Panc1 (cell line): ENCODE results near the gene ALKBH2. TPM values are rescaled to one million over a fixed set of nuclear protein-coding genes. Genes with fewer than 3 reads are reported as not detected.

Source experiments
- ATAC-seq: fragments of 200-7000 bp; cut with Tn5 transposase; 2 replicates; pipeline ENCODE4 v1.9.1; 2020; ENCODE audit warnings: mild to moderate bottlenecking, moderate library complexity
- BruUV-seq: library from RNA; stranded (reverse); fragments of 400-500 nt; replicated peaks from 2 replicates; lab custom pipeline; 2021; lab: Mats Ljungman, UMichigan
- CTCF ChIA-PET: fragments of 300-600 bp; sonication (Branson Sonifier 250); formaldehyde crosslinking; loops from one replicate; lab custom pipeline; 2022; ENCODE audit warnings: antibody characterized with exemption; lab: Charles Lee
- POLR2A ChIA-PET: fragments of 300-600 bp; sonication (Branson Sonifier 250); formaldehyde crosslinking; loops from one replicate; lab custom pipeline; 2022; ENCODE audit warnings: antibody characterized with exemption; lab: Charles Lee
- DNase-seq: peaks from one replicate; pipeline ENCODE4 v3.0.0-alpha.2; 2010; ENCODE audit warnings: low read depth, low spot score
- H3K27ac ChIP-seq: 2 replicates; pipeline ENCODE4 v1.5.1; 2011; ENCODE audit warnings: mild to moderate bottlenecking, low read length, inconsistent platforms
- H3K27me3 ChIP-seq: fragments of 200-500 bp; sonication (Bioruptor generic); 2 replicates; pipeline ENCODE4 v1.6.0; 2014; ENCODE audit warnings: low read length, inconsistent platforms; ENCODE audit not compliant: control insufficient read depth, insufficient read depth
- H3K36me3 ChIP-seq: fragments of 200-500 bp; sonication (Bioruptor generic); 2 replicates; pipeline ENCODE4 v1.5.1; 2014; ENCODE audit warnings: inconsistent platforms, mild to moderate bottlenecking, low read length, moderate library complexity; ENCODE audit not compliant: control insufficient read depth, insufficient read depth
- H3K4me1 ChIP-seq: 2 replicates; pipeline ENCODE4 v1.5.1; 2011; ENCODE audit warnings: inconsistent platforms, mild to moderate bottlenecking, low read length, moderate library complexity; ENCODE audit not compliant: control insufficient read depth, insufficient read depth
- H3K4me3 ChIP-seq, 2 experiments: 2 replicates each; pipeline ENCODE4 v1.5.1; 2011 to 2012; ENCODE audit warnings: low read depth in 2 of 2, low read length in 2 of 2, mild to moderate bottlenecking in 2 of 2, inconsistent platforms in 1 of 2, moderate library complexity in 1 of 2
- H3K9me3 ChIP-seq: fragments of 200-500 bp; sonication (Bioruptor generic); 2 replicates; pipeline ENCODE4 v1.5.1; 2014; ENCODE audit warnings: low read depth, mild to moderate bottlenecking, inconsistent platforms, low read length, moderate library complexity; ENCODE audit not compliant: control insufficient read depth, insufficient read depth
- POLR2AphosphoS5 ChIP-seq: IDR thresholded peaks from 2 replicates; pipeline ENCODE4 v1.6.1; 2012; ENCODE audit warnings: mild to moderate bottlenecking, low read depth, low read length, moderate library complexity
- SIN3A ChIP-seq: IDR thresholded peaks from 2 replicates; pipeline ENCODE4 v1.6.1; 2012; ENCODE audit warnings: low read depth, mild to moderate bottlenecking, low read length, moderate library complexity, borderline replicate concordance; ENCODE audit not compliant: insufficient read depth
- TCF7L2 ChIP-seq: IDR thresholded peaks from 2 replicates; pipeline ENCODE4 v1.6.1; 2011; ENCODE audit warnings: mild to moderate bottlenecking, low read depth, low read length, inconsistent platforms
- in situ Hi-C: cut with HindIII; loops from 2 replicates; pipeline ENCODE4 v1.10.0; 2016; ENCODE audit warnings: low sequenced_read_pairs, low pct_unique_long_range_greater_than_20kb
- intact Hi-C: fragments of 100-400 bp; cut with micrococcal nuclease; formaldehyde crosslinking; loops from one replicate; pipeline ENCODE4 v1.10.0; 2022; ENCODE audit not compliant: unreplicated experiment
- total RNA-seq: library from RNA; stranded (reverse); gene quantifications from one replicate; pipeline ENCODE4 v1.2.1, GENCODE V29; 2021; ENCODE audit not compliant: unreplicated experiment
- TF ChIP-seq, protein P1 (sequence below), 2 experiments: IDR thresholded peaks; 2 replicates each; pipeline ENCODE4 v1.6.1; 2011 to 2012; ENCODE audit warnings: low read depth in 2 of 2, control low read depth in 1 of 2, low read length in 1 of 2, mild to moderate bottlenecking in 1 of 2, moderate library complexity in 1 of 2; ENCODE audit not compliant: insufficient read depth in 1 of 2
- TF ChIP-seq, protein P2 (sequence below): fragments of 450-650 bp; IDR thresholded peaks from 2 replicates; pipeline ENCODE4 v1.5.1; 2017; ENCODE audit warnings: mild to moderate bottlenecking

The ALKBH2 gene
- total RNA-seq, 1 experiment from 2014 or later, result 41.6 TPM

DNA sequence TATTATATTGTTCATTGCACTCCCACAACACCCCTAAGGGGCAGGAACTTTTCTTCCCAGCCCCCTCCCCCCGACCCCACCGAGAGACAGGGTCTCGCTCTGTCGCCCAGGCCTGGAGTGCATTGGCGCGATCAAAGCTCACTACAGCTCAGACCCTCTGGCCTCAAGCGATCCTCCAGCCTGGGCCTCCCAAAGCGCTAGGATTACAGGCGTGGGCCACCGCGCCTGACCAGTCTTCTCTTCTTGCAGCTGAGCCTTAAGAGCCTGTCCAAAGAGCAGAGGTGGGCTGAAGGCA lies 3.8 kb upstream of the ALKBH2 start:
- ChIA-PET CTCF (interaction anchor here (0.6 kb wide), 1 partner anchor 379 kb away, joined by 6 read pairs; no protein-coding TSS in a partner anchor), POLR2A (no interaction called here)
- Histone ChIP-seq H3K27me3 (no peaks in the 10 kb centered on the region), H3K36me3 (peaks cover 5% of the 10 kb centered on the region; the same call in 1 of the 2 replicates), H3K4me3 (peak overlapping the region; percentile 78 to 84), H3K4me1 (peaks cover 16% of the 10 kb centered on the region), H3K9me3 (no peaks in the 10 kb centered on the region), H3K27ac (peak overlapping the region; percentile 78)
- in situ Hi-C loops (no loop called here), intact Hi-C loops (loop anchor here (10.0 kb wide), 2 partner anchors 142 to 242 kb away; partner anchors contain the start of gene SSH1)
- TF ChIP-seq TCF7L2 (no peak), SIN3A (no peak), POLR2AphosphoS5 (no peak)
- TF ChIP-seq, protein P1, sequence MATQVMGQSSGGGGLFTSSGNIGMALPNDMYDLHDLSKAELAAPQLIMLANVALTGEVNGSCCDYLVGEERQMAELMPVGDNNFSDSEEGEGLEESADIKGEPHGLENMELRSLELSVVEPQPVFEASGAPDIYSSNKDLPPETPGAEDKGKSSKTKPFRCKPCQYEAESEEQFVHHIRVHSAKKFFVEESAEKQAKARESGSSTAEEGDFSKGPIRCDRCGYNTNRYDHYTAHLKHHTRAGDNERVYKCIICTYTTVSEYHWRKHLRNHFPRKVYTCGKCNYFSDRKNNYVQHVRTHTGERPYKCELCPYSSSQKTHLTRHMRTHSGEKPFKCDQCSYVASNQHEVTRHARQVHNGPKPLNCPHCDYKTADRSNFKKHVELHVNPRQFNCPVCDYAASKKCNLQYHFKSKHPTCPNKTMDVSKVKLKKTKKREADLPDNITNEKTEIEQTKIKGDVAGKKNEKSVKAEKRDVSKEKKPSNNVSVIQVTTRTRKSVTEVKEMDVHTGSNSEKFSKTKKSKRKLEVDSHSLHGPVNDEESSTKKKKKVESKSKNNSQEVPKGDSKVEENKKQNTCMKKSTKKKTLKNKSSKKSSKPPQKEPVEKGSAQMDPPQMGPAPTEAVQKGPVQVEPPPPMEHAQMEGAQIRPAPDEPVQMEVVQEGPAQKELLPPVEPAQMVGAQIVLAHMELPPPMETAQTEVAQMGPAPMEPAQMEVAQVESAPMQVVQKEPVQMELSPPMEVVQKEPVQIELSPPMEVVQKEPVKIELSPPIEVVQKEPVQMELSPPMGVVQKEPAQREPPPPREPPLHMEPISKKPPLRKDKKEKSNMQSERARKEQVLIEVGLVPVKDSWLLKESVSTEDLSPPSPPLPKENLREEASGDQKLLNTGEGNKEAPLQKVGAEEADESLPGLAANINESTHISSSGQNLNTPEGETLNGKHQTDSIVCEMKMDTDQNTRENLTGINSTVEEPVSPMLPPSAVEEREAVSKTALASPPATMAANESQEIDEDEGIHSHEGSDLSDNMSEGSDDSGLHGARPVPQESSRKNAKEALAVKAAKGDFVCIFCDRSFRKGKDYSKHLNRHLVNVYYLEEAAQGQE (IDR thresholded peaks at IDR 0.05; ENCODE audit: insufficient read depth in 1 of 2, low read depth in 2 of 2, low read length in 1 of 2), result no peak
- TF ChIP-seq, protein P2, sequence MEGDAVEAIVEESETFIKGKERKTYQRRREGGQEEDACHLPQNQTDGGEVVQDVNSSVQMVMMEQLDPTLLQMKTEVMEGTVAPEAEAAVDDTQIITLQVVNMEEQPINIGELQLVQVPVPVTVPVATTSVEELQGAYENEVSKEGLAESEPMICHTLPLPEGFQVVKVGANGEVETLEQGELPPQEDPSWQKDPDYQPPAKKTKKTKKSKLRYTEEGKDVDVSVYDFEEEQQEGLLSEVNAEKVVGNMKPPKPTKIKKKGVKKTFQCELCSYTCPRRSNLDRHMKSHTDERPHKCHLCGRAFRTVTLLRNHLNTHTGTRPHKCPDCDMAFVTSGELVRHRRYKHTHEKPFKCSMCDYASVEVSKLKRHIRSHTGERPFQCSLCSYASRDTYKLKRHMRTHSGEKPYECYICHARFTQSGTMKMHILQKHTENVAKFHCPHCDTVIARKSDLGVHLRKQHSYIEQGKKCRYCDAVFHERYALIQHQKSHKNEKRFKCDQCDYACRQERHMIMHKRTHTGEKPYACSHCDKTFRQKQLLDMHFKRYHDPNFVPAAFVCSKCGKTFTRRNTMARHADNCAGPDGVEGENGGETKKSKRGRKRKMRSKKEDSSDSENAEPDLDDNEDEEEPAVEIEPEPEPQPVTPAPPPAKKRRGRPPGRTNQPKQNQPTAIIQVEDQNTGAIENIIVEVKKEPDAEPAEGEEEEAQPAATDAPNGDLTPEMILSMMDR, result no peak
- ATAC-seq (peak; percentile 5), DNase-seq (no peak)
- no TSS peak for BruUV-seq

DNA sequence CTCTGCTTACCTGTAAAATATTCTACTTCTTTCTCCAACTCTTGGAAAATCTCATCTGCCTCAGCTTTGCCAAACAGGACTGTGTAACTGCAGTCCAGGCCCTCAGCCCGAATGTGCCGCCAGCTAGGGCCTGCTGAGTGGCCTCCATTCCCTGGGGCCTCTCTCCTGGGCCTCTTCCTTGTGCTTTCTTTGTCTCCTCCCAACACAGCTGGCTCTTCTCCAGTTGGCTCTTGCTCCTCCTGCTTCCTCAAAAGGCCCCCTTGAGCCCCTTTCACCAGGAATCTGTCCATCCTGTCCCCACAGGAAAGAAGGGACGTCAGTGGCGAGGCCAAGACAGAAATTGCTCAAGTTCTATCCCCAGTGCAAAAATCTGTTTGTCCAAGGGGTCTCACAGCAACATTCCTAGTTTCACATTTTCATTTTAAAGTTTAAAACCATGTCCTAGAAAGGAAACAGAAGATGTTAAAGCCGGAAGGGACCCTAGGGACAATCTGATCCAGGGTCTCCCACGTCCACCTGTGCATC lies 713 bp downstream of the ALKBH2 start:
- ATAC-seq (no peak), DNase-seq (no peak)
- TF ChIP-seq SIN3A (no peak), POLR2AphosphoS5 (no peak), TCF7L2 (no peak)
- TF ChIP-seq, protein P2, result no peak
- TF ChIP-seq, protein P1 (IDR thresholded peaks at IDR 0.05; ENCODE audit: insufficient read depth in 1 of 2, low read depth in 2 of 2, low read length in 1 of 2), result no peak
- ChIA-PET POLR2A (no interaction called here), CTCF (interaction anchor here (0.5 to 0.7 kb wide), 3 partner anchors 69 to 269 kb away, joined by 3 read pairs; no protein-coding TSS in a partner anchor)
- Histone ChIP-seq H3K4me3 (peak overlapping the region; percentile 64 to 85), H3K36me3 (peaks cover 5% of the 10 kb centered on the region), H3K27me3 (no peaks in the 10 kb centered on the region), H3K9me3 (no peaks in the 10 kb centered on the region), H3K4me1 (peaks cover 18% of the 10 kb centered on the region), H3K27ac (peak overlapping the region; percentile 97)
- BruUV-seq, result no TSS peak
- intact Hi-C loops, result loop anchor here (5.0 to 10.0 kb wide), 3 partner anchors 138 to 530 kb away; partner anchors contain the start of genes ISCU, SART3 and SSH1
- in situ Hi-C loops, result no loop called here
